Measurements from ENCODE around the gene ADGRG3. TPM values are rescaled to one million over a fixed set of nuclear protein-coding genes. Genes with fewer than 3 reads are reported as not detected.
"Not testable (repeated sequence)": the region's sequence is repeated elsewhere in the genome, so short reads cannot be mapped to it uniquely, and the experiment has no call there.

Gene ADGRG3
- total RNA-seq, 1 donor from 2014 or later = not detected

GRCh38 chr16:57721356-57722209, 53.5 kb downstream of the ADGRG3 start:
- no peak for DNase-seq (ENCODE audit: low read depth)

- DNase-seq (ENCODE audit: low read depth) = no peak
These were observed 54.0 kb downstream of the ADGRG3 start for GRCh38 chr16:57722210-57722499.

- DNase-seq (ENCODE audit: low read depth) = no peak
These were observed 54.5 kb downstream of the ADGRG3 start for GRCh38 chr16:57722651-57723050.

GRCh38 chr16:57723170-57723569, 55.1 kb downstream of the ADGRG3 start:
- DNase-seq (ENCODE audit: low read depth) = peak; percentile 11

GRCh38 chr16:57724531-57724930, 56.4 kb downstream of the ADGRG3 start:
- DNase-seq (ENCODE audit: low read depth) = no peak

GRCh38 chr16:57725151-57725550, 57.0 kb downstream of the ADGRG3 start:
- DNase-seq (ENCODE audit: low read depth) = no peak

- DNase-seq (ENCODE audit: low read depth) = no peak
These were observed 57.4 kb downstream of the ADGRG3 start for GRCh38 chr16:57725554-57725953.

GRCh38 chr16:57725976-57726375, 57.9 kb downstream of the ADGRG3 start:
- no peak for DNase-seq (ENCODE audit: low read depth)

- no peak for DNase-seq (ENCODE audit: low read depth)
These were observed 58.4 kb downstream of the ADGRG3 start for GRCh38 chr16:57726433-57726947.

- no peak for DNase-seq (ENCODE audit: low read depth)
These were observed 59.5 kb downstream of the ADGRG3 start for GRCh38 chr16:57727610-57728009.

GRCh38 chr16:57728336-57729181, 60.5 kb downstream of the ADGRG3 start:
- DNase-seq (ENCODE audit: low read depth) = no peak

- DNase-seq (ENCODE audit: low read depth) = no peak
These were observed 61.0 kb downstream of the ADGRG3 start for GRCh38 chr16:57729182-57729484.

GRCh38 chr16:57729852-57730251, 61.7 kb downstream of the ADGRG3 start:
- not testable (repeated sequence) for DNase-seq (ENCODE audit: low read depth)

GRCh38 chr16:57730771-57731730, 62.9 kb downstream of the ADGRG3 start:
- DNase-seq (ENCODE audit: low read depth) = no peak

GRCh38 chr16:57732037-57732436, 63.9 kb downstream of the ADGRG3 start:
- peak; percentile 16 for DNase-seq (ENCODE audit: low read depth)

- DNase-seq (ENCODE audit: low read depth) = no peak
These were observed 64.6 kb downstream of the ADGRG3 start for GRCh38 chr16:57732714-57733113.

- no peak for DNase-seq (ENCODE audit: low read depth)
These were observed 66.3 kb downstream of the ADGRG3 start for GRCh38 chr16:57734308-57734924.

- peak; percentile 100 for DNase-seq (ENCODE audit: low read depth)
These were observed 67.0 kb downstream of the ADGRG3 start for GRCh38 chr16:57734925-57735754.

- DNase-seq (ENCODE audit: low read depth) = no peak
These were observed 67.8 kb downstream of the ADGRG3 start, which contains the start of gene KATNB1 for GRCh38 chr16:57735755-57736418. Gene KATNB1 (plus strand): TSS chr16:57735770. CDS start chr16:57737244, 1,474 bp downstream.

Data from renal cortical epithelial cell (primary cell).